H9 (cell line): Measurements from ENCODE around the gene CACNG6. TPM values are rescaled to one million over a fixed set of nuclear protein-coding genes. Genes with fewer than 3 reads are reported as not detected.
A peak's percentile ranks its signal among the peaks of the same experiment; 100 is the strongest.

Source experiments
- DNase-seq: peaks from one replicate; pipeline ENCODE4 v3.0.0-alpha.2; 2017
- H2AFZ ChIP-seq: one replicate; pipeline ENCODE4 v1.6.1; 2013; ENCODE audit warnings: mild to moderate bottlenecking, low read length, control low read depth, moderate library complexity
- H2AK5ac ChIP-seq: 2 replicates; pipeline ENCODE4 v1.6.1; 2013; ENCODE audit warnings: low read length, control low read depth, mixed read lengths; ENCODE audit not compliant: insufficient read length
- H2BK120ac ChIP-seq: one replicate; pipeline ENCODE4 v1.6.1; 2013; ENCODE audit warnings: low read depth, mild to moderate bottlenecking, low read length, control low read depth, inconsistent platforms; ENCODE audit not compliant: poor library complexity, severe bottlenecking
- H2BK12ac ChIP-seq: 2 replicates; pipeline ENCODE4 v1.6.1; 2013; ENCODE audit warnings: low read length, control low read depth, mixed read lengths, low read depth; ENCODE audit not compliant: insufficient read length
- H2BK15ac ChIP-seq: 2 replicates; pipeline ENCODE4 v1.6.1; 2013; ENCODE audit warnings: low read depth, low read length, control low read depth
- H2BK20ac ChIP-seq: one replicate; pipeline ENCODE4 v1.6.1; 2013; ENCODE audit warnings: low read depth, mild to moderate bottlenecking, low read length, control low read depth, inconsistent platforms; ENCODE audit not compliant: poor library complexity, severe bottlenecking
- H2BK5ac ChIP-seq: 2 replicates; pipeline ENCODE4 v1.6.1; 2013; ENCODE audit warnings: low read length, control low read depth, mixed read lengths; ENCODE audit not compliant: insufficient read length
- H3K14ac ChIP-seq: 2 replicates; pipeline ENCODE4 v1.6.1; 2013; ENCODE audit warnings: low read length, control low read depth; ENCODE audit not compliant: insufficient read depth
- H3K18ac ChIP-seq: 2 replicates; pipeline ENCODE4 v1.6.1; 2013; ENCODE audit warnings: low read depth, mild to moderate bottlenecking, mixed read lengths, low read length, control low read depth; ENCODE audit not compliant: insufficient read length
- H3K23ac ChIP-seq: 2 replicates; pipeline ENCODE4 v1.6.1; 2013; ENCODE audit warnings: low read length, control low read depth, mixed read lengths, low read depth; ENCODE audit not compliant: insufficient read length
- H3K23me2 ChIP-seq: 2 replicates; pipeline ENCODE4 v1.6.1; 2013; ENCODE audit warnings: low read depth, mild to moderate bottlenecking, mixed read lengths, low read length, control low read depth; ENCODE audit not compliant: insufficient read length, poor library complexity, severe bottlenecking
- H3K27ac ChIP-seq: 2 replicates; pipeline ENCODE4 v1.5.1; 2013; ENCODE audit warnings: low read length, control low read depth, mixed read lengths, low read depth; ENCODE audit not compliant: insufficient read length
- H3K27me3 ChIP-seq: 2 replicates; pipeline ENCODE4 v1.6.1; 2013; ENCODE audit warnings: low read length, control low read depth, inconsistent platforms; ENCODE audit not compliant: insufficient read depth
- H3K4ac ChIP-seq: 2 replicates; pipeline ENCODE4 v1.6.1; 2013; ENCODE audit warnings: low read depth, mild to moderate bottlenecking, control low read depth, inconsistent platforms, low read length, moderate library complexity
- H3K4me1 ChIP-seq: 2 replicates; pipeline ENCODE4 v1.6.1; 2013; ENCODE audit warnings: low read length, control low read depth, inconsistent platforms; ENCODE audit not compliant: insufficient read depth
- H3K4me2 ChIP-seq: 2 replicates; pipeline ENCODE4 v1.6.1; 2013; ENCODE audit warnings: low read length, control low read depth, mixed read lengths; ENCODE audit not compliant: insufficient read length, insufficient read depth
- H3K56ac ChIP-seq: 2 replicates; pipeline ENCODE4 v1.6.1; 2013; ENCODE audit warnings: low read depth, mild to moderate bottlenecking, mixed read lengths, low read length, control low read depth; ENCODE audit not compliant: insufficient read length
- H3K79me1 ChIP-seq: 2 replicates; pipeline ENCODE4 v1.6.1; 2013; ENCODE audit warnings: low read depth, mild to moderate bottlenecking, moderate library complexity, low read length, control low read depth, inconsistent platforms; ENCODE audit not compliant: insufficient read depth, poor library complexity, severe bottlenecking
- H3K79me2 ChIP-seq: 2 replicates; pipeline ENCODE4 v1.6.1; 2013; ENCODE audit warnings: low read length, control low read depth, inconsistent platforms; ENCODE audit not compliant: insufficient read depth
- H3K9ac ChIP-seq: 2 replicates; pipeline ENCODE4 v1.6.1; 2013; ENCODE audit warnings: low read length, control low read depth, mixed read lengths; ENCODE audit not compliant: insufficient read length; ENCODE audit errors: extremely low read depth
- H3K9me3 ChIP-seq: one replicate; pipeline ENCODE4 v1.6.1; 2013; ENCODE audit warnings: low read depth, low read length, inconsistent platforms; ENCODE audit not compliant: control insufficient read depth
- H3T11ph ChIP-seq: one replicate; pipeline ENCODE4 v1.6.1; 2013; ENCODE audit warnings: mild to moderate bottlenecking, low read length, control low read depth, inconsistent platforms
- H4K20me1 ChIP-seq: one replicate; pipeline ENCODE4 v1.6.1; 2013; ENCODE audit not compliant: control insufficient read depth, insufficient read length, insufficient read depth
- H4K5ac ChIP-seq: 2 replicates; pipeline ENCODE4 v1.6.1; 2013; ENCODE audit warnings: low read depth, mild to moderate bottlenecking, mixed read lengths, low read length, control low read depth; ENCODE audit not compliant: insufficient read length
- H4K8ac ChIP-seq: replicated peaks from 2 replicates; pipeline ENCODE4 v1.6.1; 2013; ENCODE audit warnings: low read length, control low read depth, mixed read lengths, low read depth; ENCODE audit not compliant: insufficient read length
- H4K91ac ChIP-seq: 2 replicates; pipeline ENCODE4 v1.6.1; 2013; ENCODE audit warnings: low read depth, mild to moderate bottlenecking, moderate library complexity, mixed read lengths, low read length, control low read depth; ENCODE audit not compliant: insufficient read length
- H3K27ac Mint-ChIP-seq, 3 experiments: 2 replicates in 2 of 3; 3 replicates in 1 of 3; pipeline ENCODE4 v1.8.0; 2020 to 2021; ENCODE audit warnings: mixed read lengths in 3 of 3, mild to moderate bottlenecking in 1 of 3, moderate library complexity in 1 of 3
- H3K27me3 Mint-ChIP-seq: 2 replicates; pipeline ENCODE4 v1.8.0; 2021; ENCODE audit warnings: low read depth, mild to moderate bottlenecking, moderate library complexity, mixed read lengths
- H3K36me3 Mint-ChIP-seq, 3 experiments: 2 replicates in 2 of 3; 3 replicates in 1 of 3; pipeline ENCODE4 v1.8.0; 2020 to 2021; ENCODE audit warnings: low read depth in 3 of 3, mixed read lengths in 3 of 3; ENCODE audit not compliant: insufficient read depth in 1 of 3
- H3K4me1 Mint-ChIP-seq, 2 experiments: 2 replicates each; pipeline ENCODE4 v1.8.0; 2020; ENCODE audit warnings: mixed read lengths in 2 of 2
- H3K4me3 Mint-ChIP-seq, 2 experiments: 2 replicates in 1 of 2; 3 replicates in 1 of 2; pipeline ENCODE4 v1.8.0; 2020 to 2021; ENCODE audit warnings: mild to moderate bottlenecking in 2 of 2, mixed read lengths in 2 of 2, moderate library complexity in 1 of 2
- H3K9me3 Mint-ChIP-seq, 2 experiments: 2 replicates in 1 of 2; 3 replicates in 1 of 2; pipeline ENCODE4 v1.8.0; 2020; ENCODE audit warnings: mild to moderate bottlenecking in 2 of 2, mixed read lengths in 2 of 2, moderate library complexity in 1 of 2
- WGBS: extraction: QIAGEN DNeasy Blood & Tissue Kit; methylation state at CpG from one replicate; pipeline ENCODE4 v1.1.7; 2013; ENCODE audit warnings: missing lambda C conversion rate, low lambda C conversion rate, mixed read lengths; ENCODE audit not compliant: insufficient read length; ENCODE audit errors: extremely low coverage; 5-methylcytosine and 5-hydroxymethylcytosine counted together
- total RNA-seq: library from RNA; stranded (reverse); gene quantifications from 2 replicates; pipeline ENCODE4 v1.2.1, GENCODE V29; 2021
- TF ChIP-seq, protein P1 (sequence below): fragments of 200-600 bp; sonication (generic); conservative IDR thresholded peaks from 3 replicates; pipeline ENCODE4 v1.8.0; 2021; ENCODE audit warnings: antibody characterized with exemption, mild to moderate bottlenecking

The CACNG6 gene
- total RNA-seq, 1 experiment from 2014 or later, result 1.6 TPM

DNA sequence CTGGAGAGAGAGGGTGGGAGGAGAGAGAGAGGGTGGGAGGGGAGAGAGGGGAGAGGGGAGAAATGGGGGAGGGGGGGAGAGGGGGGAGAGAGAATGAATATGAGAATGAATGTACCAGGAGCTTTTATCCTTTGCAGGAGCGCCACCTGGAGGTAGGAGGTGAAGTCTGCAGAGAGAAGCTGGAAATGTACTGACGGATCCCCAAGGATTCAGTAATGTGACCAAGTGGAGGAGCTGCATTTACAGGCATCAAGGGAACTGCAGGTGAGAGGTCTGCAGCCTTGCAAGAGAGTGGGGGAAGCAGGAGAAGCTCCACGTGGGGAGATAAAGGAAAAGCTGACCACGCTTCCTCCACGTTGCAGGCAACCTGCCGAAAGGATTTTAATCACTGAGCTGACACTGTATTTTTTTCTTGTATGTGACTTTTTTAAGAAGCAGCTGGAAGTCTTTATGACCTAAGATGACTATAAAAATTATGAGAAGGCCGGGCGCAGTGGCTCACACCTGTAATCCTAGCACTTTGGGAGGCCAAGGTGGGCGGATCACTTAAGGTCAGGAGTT lies 38.6 kb downstream of the CACNG6 start:
- H2BK15ac ChIP-seq, result no peak overlapping the region
- H2AK5ac ChIP-seq, result no peak overlapping the region
- H3K18ac ChIP-seq, result no peak overlapping the region
- H2AFZ ChIP-seq, result no peak overlapping the region
- H3T11ph ChIP-seq, result no peak overlapping the region
- no peak overlapping the region for H2BK5ac ChIP-seq
- H3K23me2 ChIP-seq, result no peaks in the 10 kb centered on the region
- H4K8ac ChIP-seq, result no peak overlapping the region
- no peak overlapping the region for H3K9ac ChIP-seq
- H3K9me3 Mint-ChIP-seq, result peaks cover 0 to 3% of the 10 kb centered on the region in 2 experiments; a peak in 1 of 5 replicates
- no peaks in the 10 kb centered on the region for H3K27me3 ChIP-seq
- H3K4me3 Mint-ChIP-seq, result peak overlapping the region in 1 of 2 experiments; percentile 5; a peak in 1 of 5 replicates
- no peak overlapping the region for H2BK120ac ChIP-seq
- no peak overlapping the region for H4K5ac ChIP-seq
- H2BK20ac ChIP-seq, result no peak overlapping the region
- no CpG with 5 or more reads among the region's 9 CpGs for whole genome bisulfite sequencing
- H3K36me3 Mint-ChIP-seq, result peaks cover 0 to 3% (median 0%) of the 10 kb centered on the region in 3 experiments; a peak in 2 of 7 replicates
- H3K27ac Mint-ChIP-seq, result peak overlapping the region in 2 of 3 experiments; percentile 1 to 10; a peak in 4 of 7 replicates
- H3K79me1 ChIP-seq, result no peaks in the 10 kb centered on the region
- H3K14ac ChIP-seq, result no peak overlapping the region; the same call in 1 of the 2 replicates
- H3K9me3 ChIP-seq, result no peaks in the 10 kb centered on the region
- H3K4ac ChIP-seq, result no peak overlapping the region
- H3K4me1 ChIP-seq, result peaks cover 3% of the 10 kb centered on the region
- H2BK12ac ChIP-seq, result no peak overlapping the region
- no peak overlapping the region for H3K4me2 ChIP-seq
- H4K91ac ChIP-seq, result no peak overlapping the region
- H3K56ac ChIP-seq, result no peak overlapping the region
- no peaks in the 10 kb centered on the region for H4K20me1 ChIP-seq
- H3K27me3 Mint-ChIP-seq, result no peaks in the 10 kb centered on the region; the same call in 1 of the 2 replicates
- no peak overlapping the region for H3K27ac ChIP-seq
- no peak overlapping the region for H3K23ac ChIP-seq
- TF ChIP-seq, protein P1, sequence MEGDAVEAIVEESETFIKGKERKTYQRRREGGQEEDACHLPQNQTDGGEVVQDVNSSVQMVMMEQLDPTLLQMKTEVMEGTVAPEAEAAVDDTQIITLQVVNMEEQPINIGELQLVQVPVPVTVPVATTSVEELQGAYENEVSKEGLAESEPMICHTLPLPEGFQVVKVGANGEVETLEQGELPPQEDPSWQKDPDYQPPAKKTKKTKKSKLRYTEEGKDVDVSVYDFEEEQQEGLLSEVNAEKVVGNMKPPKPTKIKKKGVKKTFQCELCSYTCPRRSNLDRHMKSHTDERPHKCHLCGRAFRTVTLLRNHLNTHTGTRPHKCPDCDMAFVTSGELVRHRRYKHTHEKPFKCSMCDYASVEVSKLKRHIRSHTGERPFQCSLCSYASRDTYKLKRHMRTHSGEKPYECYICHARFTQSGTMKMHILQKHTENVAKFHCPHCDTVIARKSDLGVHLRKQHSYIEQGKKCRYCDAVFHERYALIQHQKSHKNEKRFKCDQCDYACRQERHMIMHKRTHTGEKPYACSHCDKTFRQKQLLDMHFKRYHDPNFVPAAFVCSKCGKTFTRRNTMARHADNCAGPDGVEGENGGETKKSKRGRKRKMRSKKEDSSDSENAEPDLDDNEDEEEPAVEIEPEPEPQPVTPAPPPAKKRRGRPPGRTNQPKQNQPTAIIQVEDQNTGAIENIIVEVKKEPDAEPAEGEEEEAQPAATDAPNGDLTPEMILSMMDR, result peak; percentile 75
- no peaks in the 10 kb centered on the region for H3K79me2 ChIP-seq
- DNase-seq, result peak; percentile 90
- peaks cover 23 to 24% of the 10 kb centered on the region in 2 experiments for H3K4me1 Mint-ChIP-seq
